IMR-90 (cell line): ENCODE results near the gene BPIFB2. TPM values are rescaled to one million over a fixed set of nuclear protein-coding genes. Genes with fewer than 3 reads are reported as not detected.

Source experiments
- ATAC-seq: fragments of 200-7000 bp; cut with Tn5 transposase; 2 replicates; pipeline ENCODE4 v1.9.1; 2020; ENCODE audit warnings: low read depth, mild to moderate bottlenecking, moderate library complexity
- BruUV-seq: library from RNA; stranded (reverse); fragments of 400-500 nt; replicated peaks from 2 replicates; lab custom pipeline; 2021; lab: Mats Ljungman, UMichigan
- CTCF ChIA-PET: fragments of 300-600 bp; formaldehyde crosslinking; extraction: SDS; loops from one replicate; lab custom pipeline; 2021; ENCODE audit warnings: antibody characterized with exemption; lab: Yijun Ruan, JAX
- POLR2A ChIA-PET: fragments of 300-600 bp; sonication (Branson Sonifier 250); formaldehyde crosslinking; loops from one replicate; lab custom pipeline; 2022; ENCODE audit warnings: antibody characterized with exemption; ENCODE audit not compliant: unreplicated experiment; lab: Charles Lee
- DNase-seq: peaks from one replicate; pipeline ENCODE4 v3.0.0; 2013
- H2AFZ ChIP-seq: replicated peaks from 2 replicates; pipeline ENCODE3; 2013; ENCODE audit warnings: low read length, mild to moderate bottlenecking; ENCODE audit not compliant: poor library complexity
- H2AK5ac ChIP-seq: 2 replicates; pipeline ENCODE4 v1.6.1; 2013; ENCODE audit warnings: low read depth, low read length, inconsistent platforms
- H2AK9ac ChIP-seq: replicated peaks from 2 replicates; pipeline ENCODE3; 2013; ENCODE audit warnings: mild to moderate bottlenecking, low read depth, low read length, moderate library complexity; ENCODE audit not compliant: poor library complexity
- H2BK120ac ChIP-seq: 2 replicates; pipeline ENCODE4 v1.6.1; 2013; ENCODE audit warnings: low read depth, low read length, inconsistent platforms
- H2BK15ac ChIP-seq: 3 replicates; pipeline ENCODE4 v1.6.1; 2013; ENCODE audit warnings: low read depth, low read length, inconsistent platforms
- H2BK20ac ChIP-seq: 2 replicates; pipeline ENCODE4 v1.6.1; 2013; ENCODE audit warnings: low read depth, mild to moderate bottlenecking, inconsistent platforms, low read length, moderate library complexity
- H2BK5ac ChIP-seq: 2 replicates; pipeline ENCODE4 v1.6.1; 2013; ENCODE audit warnings: mild to moderate bottlenecking, low read depth, low read length, inconsistent platforms; ENCODE audit not compliant: poor library complexity, severe bottlenecking
- H3K14ac ChIP-seq: replicated peaks from 2 replicates; pipeline ENCODE4 v1.6.1; 2013; ENCODE audit warnings: low read depth, low read length, inconsistent platforms
- H3K18ac ChIP-seq: 2 replicates; pipeline ENCODE4 v1.6.1; 2013; ENCODE audit warnings: low read depth, low read length, control low read depth
- H3K23ac ChIP-seq: 2 replicates; pipeline ENCODE4 v1.6.1; 2013; ENCODE audit warnings: low read depth, low read length, inconsistent platforms
- H3K27ac ChIP-seq: 2 replicates; pipeline ENCODE4 v1.5.1; 2013; ENCODE audit warnings: mild to moderate bottlenecking, control low read depth, low read length; ENCODE audit not compliant: insufficient read depth
- H3K27me3 ChIP-seq: 2 replicates; pipeline ENCODE4 v1.6.1; 2013; ENCODE audit warnings: low read length; ENCODE audit not compliant: control insufficient read depth, insufficient read depth
- H3K36me3 ChIP-seq: 2 replicates; pipeline ENCODE4 v1.6.1; 2013; ENCODE audit warnings: low read length, mixed read lengths; ENCODE audit not compliant: control insufficient read depth, insufficient read depth
- H3K4ac ChIP-seq: 2 replicates; pipeline ENCODE4 v1.6.1; 2013; ENCODE audit warnings: low read depth, low read length, inconsistent platforms
- H3K4me1 ChIP-seq: 2 replicates; pipeline ENCODE4 v1.6.1; 2013; ENCODE audit warnings: low read length, mixed read lengths; ENCODE audit not compliant: control insufficient read depth, insufficient read depth
- H3K4me2 ChIP-seq: 2 replicates; pipeline ENCODE4 v1.6.1; 2013; ENCODE audit warnings: low read depth, mild to moderate bottlenecking, control low read depth, low read length, moderate library complexity
- H3K4me3 ChIP-seq: 2 replicates; pipeline ENCODE4 v1.5.1; 2013; ENCODE audit warnings: low read depth, mild to moderate bottlenecking, control low read depth, low read length, moderate library complexity; ENCODE audit not compliant: insufficient read depth
- H3K56ac ChIP-seq: 2 replicates; pipeline ENCODE4 v1.6.1; 2013; ENCODE audit warnings: low read length, inconsistent platforms; ENCODE audit not compliant: insufficient read depth; ENCODE audit errors: extremely low read depth
- H3K79me1 ChIP-seq, 2 experiments: 2 replicates each; pipeline ENCODE4 v1.6.1; 2013; ENCODE audit warnings: low read length in 2 of 2, inconsistent platforms in 1 of 2, low read depth in 1 of 2
- H3K9ac ChIP-seq: 2 replicates; pipeline ENCODE4 v1.6.1; 2013; ENCODE audit warnings: low read depth, low read length, control low read depth
- H3K9me1 ChIP-seq: 2 replicates; pipeline ENCODE4 v1.6.1; 2013; ENCODE audit warnings: low read length, inconsistent platforms; ENCODE audit not compliant: insufficient read depth
- H3K9me3 ChIP-seq: 2 replicates; pipeline ENCODE4 v1.6.1; 2013; ENCODE audit warnings: low read length; ENCODE audit not compliant: control insufficient read depth, insufficient read depth
- H4K20me1 ChIP-seq: 2 replicates; pipeline ENCODE4 v1.6.1; 2013; ENCODE audit warnings: low read length, inconsistent platforms; ENCODE audit not compliant: insufficient read depth
- H4K5ac ChIP-seq: 2 replicates; pipeline ENCODE4 v1.6.1; 2013; ENCODE audit warnings: mild to moderate bottlenecking, low read depth, low read length, control low read depth
- H4K8ac ChIP-seq, 2 experiments: 2 replicates each; pipeline ENCODE4 v1.6.1; 2013; ENCODE audit warnings: low read depth in 2 of 2, low read length in 2 of 2, control low read depth in 1 of 2, inconsistent platforms in 1 of 2
- H4K91ac ChIP-seq: 2 replicates; pipeline ENCODE4 v1.6.1; 2013; ENCODE audit warnings: low read depth, low read length, inconsistent platforms; ENCODE audit not compliant: insufficient read depth
- BHLHE40 ChIP-seq: fragments of 150-350 bp; IDR thresholded peaks from 2 replicates; pipeline ENCODE4 v1.6.1; 2016; ENCODE audit warnings: mild to moderate bottlenecking, low read depth, low read length
- CEBPB ChIP-seq: IDR thresholded peaks from 2 replicates; pipeline ENCODE4 v1.6.1; 2012; ENCODE audit warnings: low read depth, low read length, improper control_type of control experiment
- CHD1 ChIP-seq: IDR thresholded peaks from 2 replicates; pipeline ENCODE4 v1.6.1; 2012; ENCODE audit warnings: low read depth, low read length, improper control_type of control experiment
- CTCF ChIP-seq: conservative IDR thresholded peaks from 2 replicates; pipeline ENCODE4 v1.5.1; 2012; ENCODE audit warnings: mild to moderate bottlenecking, low read depth, low read length, improper control_type of control experiment
- ELK1 ChIP-seq: fragments of 150-350 bp; IDR thresholded peaks from 2 replicates; pipeline ENCODE4 v1.6.1; 2016; ENCODE audit warnings: low read depth, mild to moderate bottlenecking, low read length, moderate library complexity, borderline replicate concordance
- FOS ChIP-seq: fragments of 150-350 bp; IDR thresholded peaks from 2 replicates; pipeline ENCODE4 v1.6.1; 2016; ENCODE audit warnings: low read depth, low read length
- MAFK ChIP-seq: IDR thresholded peaks from 2 replicates; pipeline ENCODE4 v1.6.1; 2012; ENCODE audit warnings: low read depth, low read length, improper control_type of control experiment
- MAZ ChIP-seq: IDR thresholded peaks from 2 replicates; pipeline ENCODE4 v1.6.1; 2012; ENCODE audit warnings: low read depth, mild to moderate bottlenecking, low read length, improper control_type of control experiment, moderate library complexity, borderline replicate concordance
- MXI1 ChIP-seq: IDR thresholded peaks from 2 replicates; pipeline ENCODE4 v1.6.1; 2012; ENCODE audit warnings: low read depth, mild to moderate bottlenecking, low read length, moderate library complexity, borderline replicate concordance
- NFE2L2 ChIP-seq: fragments of 150-350 bp; IDR thresholded peaks from 2 replicates; pipeline ENCODE4 v1.6.1; 2016; ENCODE audit warnings: low read depth, mild to moderate bottlenecking, low read length
- POLR2A ChIP-seq: IDR thresholded peaks from 2 replicates; pipeline ENCODE4 v1.6.1; 2012; ENCODE audit warnings: mild to moderate bottlenecking, low read depth, low read length
- RAD21 ChIP-seq: IDR thresholded peaks from 2 replicates; pipeline ENCODE4 v1.6.1; 2012; ENCODE audit warnings: low read length, improper control_type of control experiment
- RCOR1 ChIP-seq: IDR thresholded peaks from 2 replicates; pipeline ENCODE4 v1.6.1; 2012; ENCODE audit warnings: mild to moderate bottlenecking, low read length, improper control_type of control experiment; ENCODE audit not compliant: insufficient replicate concordance
- RFX5 ChIP-seq: IDR thresholded peaks from 2 replicates; pipeline ENCODE4 v1.8.0; 2012; ENCODE audit warnings: low read depth, mild to moderate bottlenecking, low read length, moderate library complexity
- SMC3 ChIP-seq: fragments of 150-350 bp; IDR thresholded peaks from 2 replicates; pipeline ENCODE4 v1.6.1; 2016; ENCODE audit warnings: low read depth, mild to moderate bottlenecking, antibody characterized with exemption, low read length, moderate library complexity
- USF2 ChIP-seq: fragments of 150-350 bp; IDR thresholded peaks from 2 replicates; pipeline ENCODE4 v1.6.1; 2017; ENCODE audit warnings: mild to moderate bottlenecking, antibody characterized with exemption, low read length, low read depth
- WGBS, 2 experiments: methylation state at CpG; one replicate each; pipeline versions ENCODE4 v1.1.5 to v1.1.7; 2013; ENCODE audit warnings: missing lambda C conversion rate in 2 of 2; ENCODE audit not compliant: insufficient read length in 1 of 2; ENCODE audit errors: extremely low coverage in 2 of 2; 5-methylcytosine and 5-hydroxymethylcytosine counted together
- dilution Hi-C: fragments of 300-500 bp; cut with HindIII; formaldehyde crosslinking; loops from one replicate; pipeline ENCODE4 v1.14.3; 2018; ENCODE audit warnings: low sequenced_read_pairs; ENCODE audit not compliant: unreplicated experiment
- in situ Hi-C: fragments of 300-500 bp; cut with MboI; formaldehyde crosslinking; loops from 3 replicates; pipeline ENCODE4 v1.14.3; 2019; ENCODE audit warnings: low sequenced_read_pairs, inconsistent platforms, mixed read lengths
- intact Hi-C: fragments of 100-400 bp; cut with micrococcal nuclease; formaldehyde crosslinking; loops from 2 replicates; pipeline ENCODE4 v1.10.0; 2022
- polyA plus RNA-seq, 3 experiments: library from polyadenylated mRNA; depleted of rRNA; stranded (reverse); fragments of >200 nt; gene quantifications; 2 replicates each; pipeline ENCODE4 v1.2.3, GENCODE V29; 2012; ENCODE audit warnings: low replicate concordance in 1 of 3
- total RNA-seq: library from RNA; depleted of rRNA; stranded (reverse); fragments of >200 nt; gene quantifications from 2 replicates; pipeline ENCODE4 v1.2.3, GENCODE V29; 2012

The BPIFB2 gene
- total and polyA plus RNA-seq, 2 of the 4 experiments (the other 2 are of a cell fraction) = not detected

DNA sequence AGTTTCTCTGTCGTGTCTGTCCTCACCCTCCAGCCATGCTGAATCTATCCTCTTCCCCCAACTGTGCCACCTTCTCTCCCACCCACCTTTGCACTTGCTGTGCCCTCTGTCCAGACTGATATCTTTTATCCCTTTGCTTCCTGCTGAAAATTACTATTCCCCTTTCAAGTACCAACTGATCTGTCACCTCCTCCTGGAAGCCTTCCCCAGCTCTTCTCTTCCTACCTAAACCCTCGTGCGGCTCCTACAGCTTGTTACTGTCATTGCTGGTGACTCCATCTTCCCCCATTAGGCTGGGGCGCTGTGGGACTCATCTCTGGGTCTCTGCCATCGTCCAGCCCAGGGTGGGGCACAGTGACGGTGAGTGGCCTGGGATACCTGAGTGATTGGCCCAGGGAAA is 25.1 kb downstream of the BPIFB2 start:
- ATAC-seq = no peak

More for the DNA sequence above, 25.1 kb downstream of the BPIFB2 start:
- Histone ChIP-seq H3K4me3 (no peak overlapping the region), H3K4me1 (no peaks in the 10 kb centered on the region), H3K9me1 (no peaks in the 10 kb centered on the region), H3K79me1 (no peaks in the 10 kb centered on the region), H3K56ac (no peak overlapping the region), H3K36me3 (no peaks in the 10 kb centered on the region), H2BK20ac (no peak overlapping the region), H3K14ac (no peak overlapping the region), H4K91ac (no peak overlapping the region), H4K5ac (no peak overlapping the region), H3K27ac (no peak overlapping the region), H2AFZ (no peak overlapping the region), H3K9ac (no peak overlapping the region), H2BK120ac (no peak overlapping the region), H3K18ac (no peak overlapping the region), H3K4me2 (no peak overlapping the region), H3K23ac (no peak overlapping the region), H4K8ac (no peak overlapping the region), H2BK15ac (no peak overlapping the region), H4K20me1 (no peaks in the 10 kb centered on the region), H2AK5ac (no peak overlapping the region), H2BK5ac (no peak overlapping the region), H3K9me3 (no peaks in the 10 kb centered on the region), H3K4ac (no peak overlapping the region), H3K27me3 (no peaks in the 10 kb centered on the region; the same call in 1 of the 2 replicates), H2AK9ac (no peak overlapping the region)
- ChIA-PET CTCF (no interaction called here), POLR2A (no interaction called here)
- in situ Hi-C loops (no loop called here), intact Hi-C loops (no loop called here), dilution Hi-C loops (no loop called here)
- no peak for TF ChIP-seq CHD1
- TF ChIP-seq BHLHE40 = no peak
- no peak for TF ChIP-seq RFX5
- TF ChIP-seq RCOR1 = no peak
- no peak for TF ChIP-seq POLR2A
- no peak for TF ChIP-seq NFE2L2
- TF ChIP-seq SMC3 = no peak
- TF ChIP-seq USF2 = no peak
- TF ChIP-seq FOS = no peak
- no peak for TF ChIP-seq RAD21
- no peak for TF ChIP-seq ELK1
- no peak for TF ChIP-seq CEBPB
- no peak for TF ChIP-seq MAZ
- no peak for TF ChIP-seq CTCF
- TF ChIP-seq MXI1 = no peak
- TF ChIP-seq MAFK = no peak
- BruUV-seq = no TSS peak
- 0% methylated on average over 1 of the region's 6 CpGs; no CpG with 5 or more reads in 1 of the 2 experiments for WGBS, 2 experiments
- no peak for DNase-seq
